Stimulated activated CD8-positive, alpha-beta memory T cell treated with anti-CD3 and anti-CD28 coated beads, Interleukin-2, amount 100 ng/mL, for 1 hour (primary cell): Measurements from ENCODE around the gene B3GALT4.

Experiments used
- DNase-seq, 2 donors: peaks; one replicate each; pipeline ENCODE4 v3.0.0-alpha.2; 2020; ENCODE audit warnings: low read depth in 2 of 2

B3GALT4 gene

DNA sequence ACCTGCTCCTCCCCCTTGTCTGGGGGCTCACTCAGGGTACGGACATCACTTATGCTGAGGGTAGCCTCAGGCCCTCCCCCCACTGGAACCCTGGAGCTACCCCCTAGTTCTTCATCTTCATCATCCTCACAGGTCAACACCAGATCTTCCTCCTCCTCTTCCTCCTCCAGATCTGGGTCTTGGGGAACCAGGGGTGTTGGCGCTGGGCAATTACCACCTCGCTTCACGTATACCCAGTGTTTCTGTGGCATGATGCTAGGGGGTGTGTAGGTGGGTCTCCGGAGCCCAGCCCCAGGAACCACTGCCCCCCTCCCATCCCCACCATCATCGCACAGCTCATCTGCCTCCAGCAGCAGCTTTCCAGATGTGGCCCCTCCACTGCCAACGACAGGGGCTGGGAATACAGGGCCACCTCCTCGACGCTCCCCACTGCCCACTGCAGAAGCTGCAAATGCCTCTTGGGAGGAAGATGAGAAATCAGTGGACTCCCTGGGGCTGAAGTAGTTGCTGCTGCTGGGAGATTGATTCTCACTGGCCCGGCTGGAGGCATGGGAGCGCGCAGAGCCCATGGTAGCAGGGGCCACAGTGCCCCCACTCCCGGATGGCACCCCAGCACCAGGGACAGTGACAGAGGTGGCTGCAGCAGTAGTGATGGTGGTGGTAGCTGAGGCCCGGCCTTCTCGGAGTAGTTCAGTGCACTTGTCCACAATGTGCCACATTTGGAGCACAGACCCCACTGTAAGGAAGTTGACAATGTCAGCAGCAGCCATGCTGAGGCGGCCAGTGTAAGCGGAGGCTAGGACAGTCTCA lies 39.1 kb downstream of the B3GALT4 start:
- no peak for DNase-seq

DNA sequence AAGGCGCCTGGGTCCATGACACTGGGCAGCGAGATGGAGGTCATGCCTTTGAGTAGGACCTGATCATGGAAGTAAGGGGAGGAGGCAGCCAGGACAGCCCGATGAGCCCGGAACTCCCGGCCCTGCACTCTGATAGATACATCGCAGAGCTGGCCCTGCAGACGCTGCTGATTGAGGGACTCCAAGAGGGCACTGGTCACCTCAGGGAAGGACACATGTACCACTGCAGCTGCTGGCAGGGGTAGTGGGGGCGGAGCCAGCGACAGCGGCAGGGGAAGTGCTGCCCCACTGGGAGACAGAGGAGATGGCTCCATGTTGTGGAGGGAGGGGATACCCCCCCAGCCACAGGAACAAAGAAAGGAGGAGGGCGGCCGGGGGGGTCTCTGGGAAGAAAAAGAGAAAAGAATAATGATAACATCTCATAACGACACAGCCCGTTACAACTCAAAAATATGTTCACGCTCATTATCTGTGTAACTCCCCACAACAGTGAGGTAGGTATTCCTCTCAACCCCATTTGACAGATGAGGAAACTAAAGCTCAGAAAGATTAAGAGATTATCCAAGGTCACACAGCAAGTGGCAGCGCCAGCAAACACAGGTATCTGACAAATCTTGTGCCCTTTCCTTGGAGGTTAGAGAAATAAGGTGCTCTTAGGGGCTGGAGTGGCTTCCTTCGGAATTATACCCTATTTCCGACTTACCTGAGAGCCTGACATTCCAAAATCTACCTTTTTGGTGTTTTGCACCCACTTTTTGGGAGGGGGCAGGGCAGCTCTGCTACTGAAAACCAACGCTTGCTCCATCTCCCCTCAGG lies 39.9 kb downstream of the B3GALT4 start:
- DNase-seq, result no peak

DNA sequence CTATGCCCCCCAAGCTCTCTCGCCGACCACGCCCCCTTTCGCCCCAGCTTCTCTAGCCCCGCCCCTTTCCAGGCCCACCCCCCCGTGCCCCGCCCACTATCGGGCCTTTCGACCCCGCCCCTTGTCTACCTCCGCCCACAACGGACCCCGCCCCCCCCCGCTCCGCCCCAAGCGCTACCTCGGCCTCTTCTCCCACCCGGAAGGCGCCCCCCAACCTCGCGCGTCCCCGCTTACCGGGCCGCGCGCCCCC lies 40.4 kb downstream of the B3GALT4 start:
- DNase-seq, result no peak

DNA sequence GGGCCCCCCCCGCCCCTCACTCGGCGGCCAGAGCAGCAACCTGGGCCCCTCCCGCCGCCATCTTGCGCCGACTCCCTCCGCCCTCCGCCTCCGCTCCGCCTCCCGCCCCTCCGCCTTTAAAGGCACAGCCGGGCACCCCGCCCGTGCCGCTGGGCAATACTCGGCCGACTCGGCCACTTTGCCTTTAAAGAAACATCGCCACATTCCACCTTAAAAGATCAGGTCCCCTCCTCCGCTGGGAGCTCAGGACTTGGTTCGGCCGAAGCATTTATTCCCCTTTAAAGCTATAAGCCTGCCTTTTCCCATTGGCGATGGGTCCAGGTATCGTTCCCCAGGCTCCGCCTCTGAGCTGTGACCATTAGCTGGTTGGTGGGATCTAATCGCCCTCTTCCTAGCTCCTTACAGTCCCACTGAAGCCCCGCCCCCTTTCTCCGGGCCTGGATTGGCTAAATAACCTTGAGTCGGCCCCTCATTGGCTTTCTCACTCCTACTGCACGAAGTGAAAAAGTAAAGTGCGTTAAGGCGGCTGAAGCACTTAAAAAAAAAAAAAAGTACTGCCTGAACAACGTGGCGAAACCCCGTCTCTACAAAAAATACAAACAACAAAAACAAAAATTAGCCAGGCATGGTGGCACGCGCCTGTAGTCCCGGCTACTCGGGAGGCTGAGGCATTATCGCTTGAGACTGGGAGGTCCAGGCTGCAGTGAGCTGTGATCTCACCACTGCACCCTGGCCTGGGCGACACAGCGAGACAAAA lies 40.9 kb downstream of the B3GALT4 start, which contains the start of gene ZBTB22:
ZBTB22 (minus strand) TSS at position 76 of the 757 bp plus-strand sequence. CDS start 828 bp downstream, outside the sequence.
- peak; percentile 85 to 93 for DNase-seq

DNA sequence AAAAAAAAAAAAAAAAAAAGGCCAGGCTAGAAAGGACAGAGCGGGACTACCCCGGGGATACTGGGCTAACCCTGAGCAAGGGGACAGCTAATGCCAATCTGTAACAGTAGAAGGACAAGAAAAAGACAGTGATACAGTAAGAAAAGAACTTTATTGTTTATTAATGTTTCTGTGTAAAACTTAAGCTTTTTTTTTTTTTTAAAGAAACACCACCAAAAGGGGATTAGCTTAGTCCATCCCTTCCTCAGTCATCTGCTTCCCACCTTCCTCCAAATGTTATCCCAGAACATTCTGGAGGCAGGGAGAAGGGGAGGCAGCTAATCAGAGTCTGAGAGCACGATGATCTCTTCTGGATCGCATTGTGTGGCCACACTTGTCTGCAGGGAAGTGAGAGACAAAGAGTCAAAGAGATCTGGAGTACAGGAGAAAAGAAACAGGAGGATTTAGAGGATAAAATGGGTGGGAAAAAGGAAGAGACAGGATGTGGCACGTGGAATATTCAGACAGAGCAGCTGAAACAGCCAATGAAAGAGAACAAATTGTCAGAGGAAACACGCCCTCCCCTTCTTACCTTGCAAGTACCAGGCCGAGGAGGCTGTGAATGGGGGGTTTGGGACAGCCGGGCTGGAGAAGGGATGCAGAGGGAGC lies 41.6 kb downstream of the B3GALT4 start:
- DNase-seq, result no peak

DNA sequence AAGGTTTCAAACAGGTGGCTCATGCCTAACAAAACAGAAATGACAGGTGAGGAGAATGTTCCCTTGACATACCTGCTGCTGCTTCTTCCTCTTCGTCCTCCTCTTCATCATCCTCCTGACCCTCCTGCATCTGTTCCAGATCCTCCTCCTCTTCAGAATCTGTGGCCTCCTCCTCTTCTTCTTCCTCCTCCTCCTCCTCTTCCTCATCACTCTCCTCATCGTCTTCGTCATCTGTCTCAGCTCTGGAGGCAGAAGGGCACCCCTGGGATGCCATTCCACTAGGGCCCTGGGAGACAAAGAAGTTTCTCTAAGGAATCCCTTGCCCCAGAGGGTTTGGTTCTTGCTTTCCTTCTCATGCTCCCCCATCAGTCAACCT lies 43.0 kb downstream of the B3GALT4 start:
- no peak for DNase-seq

DNA sequence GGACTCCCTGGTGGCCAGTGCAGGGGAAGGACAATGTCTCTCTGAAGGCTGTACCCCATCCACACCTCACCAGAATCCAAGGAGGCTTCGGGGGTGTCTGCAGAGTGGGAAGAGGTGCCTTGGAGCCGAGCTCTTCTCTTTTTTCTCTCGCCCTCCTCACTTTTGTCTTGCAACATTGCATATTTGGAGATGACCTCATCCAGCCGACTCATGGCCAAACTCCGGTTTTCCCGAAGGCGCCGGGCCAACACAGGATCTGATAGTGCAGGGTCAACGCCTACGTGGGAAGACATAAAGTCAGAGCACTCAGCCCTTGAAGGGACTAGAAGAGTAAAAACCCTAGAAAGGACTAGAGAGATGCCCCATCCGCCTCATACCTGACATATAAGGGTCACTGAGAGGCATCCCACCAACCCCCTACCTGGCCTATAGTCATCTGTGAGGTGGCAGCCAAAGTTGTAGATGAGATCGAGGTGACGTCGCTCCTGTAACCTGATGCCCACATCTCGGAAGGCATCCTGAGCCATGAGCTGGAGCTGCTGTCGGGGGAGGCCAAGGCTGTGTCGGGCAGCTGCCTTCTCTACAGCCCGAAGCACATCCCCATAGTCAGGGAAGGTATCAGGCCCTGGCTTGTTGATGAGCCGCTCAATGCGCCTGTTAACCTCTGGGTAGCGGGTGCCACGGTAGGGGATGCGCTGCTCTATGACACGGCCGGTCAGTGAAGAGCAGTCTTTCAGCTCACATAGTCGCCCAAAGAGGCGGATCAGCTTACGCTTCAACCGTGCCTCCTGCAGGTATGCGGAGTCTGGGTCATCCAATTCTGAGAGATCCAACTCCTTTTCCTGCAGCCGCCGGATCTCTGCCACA lies 43.6 kb downstream of the B3GALT4 start:
- no peak for DNase-seq

DNA sequence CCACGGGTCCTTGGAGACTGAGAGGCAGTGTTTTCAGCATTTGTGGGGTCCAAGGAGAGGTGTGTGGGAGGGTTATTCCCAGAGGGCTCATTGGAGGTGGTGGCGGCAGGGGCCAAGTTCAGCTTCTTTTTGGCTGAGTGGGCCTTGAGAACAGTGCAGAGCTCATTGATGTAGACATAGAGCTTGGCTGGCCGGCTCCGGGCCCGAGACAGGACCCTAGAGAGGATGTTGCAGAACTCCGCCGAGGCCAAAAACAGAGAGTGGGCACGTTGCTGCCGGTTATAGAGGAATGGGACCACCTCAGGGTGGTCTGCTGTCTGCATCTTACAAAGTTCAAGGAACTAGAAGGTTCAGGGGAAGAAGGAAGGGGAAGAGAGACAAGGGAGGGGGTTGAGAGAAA lies 44.3 kb downstream of the B3GALT4 start:
- DNase-seq, result no peak

DNA sequence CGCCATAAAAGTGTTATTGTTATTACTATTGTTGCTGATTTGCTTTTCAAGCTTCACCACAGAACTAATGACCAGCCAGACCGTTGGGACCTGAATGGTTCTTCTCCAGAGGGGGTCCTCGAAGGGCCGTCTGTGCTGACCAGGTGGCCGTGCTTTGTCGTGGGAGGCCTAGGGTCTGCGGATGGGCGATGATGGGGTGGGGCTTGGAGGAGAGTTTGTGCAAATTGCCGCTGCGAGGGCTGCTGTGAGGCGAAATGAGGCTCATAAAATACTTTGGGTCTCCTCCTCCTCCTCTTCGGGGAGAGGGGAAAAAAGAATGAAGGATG lies 46.7 kb downstream of the B3GALT4 start:
- DNase-seq, result no peak

DNA sequence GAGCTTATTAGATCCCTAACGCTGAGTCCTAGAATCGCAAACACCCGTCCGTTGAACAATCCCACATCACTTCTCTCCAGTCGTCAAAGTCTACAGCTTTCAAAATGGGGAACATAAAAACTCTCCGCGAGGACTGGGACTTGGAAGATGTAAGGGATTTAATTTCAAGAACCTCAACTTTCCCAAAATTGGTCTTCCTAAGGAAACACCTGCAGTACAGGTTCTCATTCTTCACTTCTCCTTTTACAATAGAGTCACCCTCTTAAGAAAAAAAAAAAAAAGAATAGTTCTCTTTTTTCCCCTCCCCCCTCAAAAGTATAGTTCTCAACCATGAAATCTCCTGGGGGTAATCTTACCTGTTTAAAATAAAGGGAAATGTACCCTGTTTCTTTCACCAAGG lies 47.2 kb downstream of the B3GALT4 start:
- DNase-seq, result no peak
